HL-60 (cell line): Measurements from ENCODE around the gene BCLAF3.

Source experiments
- GABPA ChIP-seq: IDR thresholded peaks from 2 replicates; pipeline ENCODE4 v1.6.1; 2012; ENCODE audit warnings: low read depth
- POLR2AphosphoS5 ChIP-seq: IDR thresholded peaks from 2 replicates; pipeline ENCODE4 v1.6.1; 2012; ENCODE audit warnings: low read depth
- SPI1 ChIP-seq: IDR thresholded peaks from 2 replicates; pipeline ENCODE4 v1.6.1; 2012; ENCODE audit warnings: low read depth, mild to moderate bottlenecking, borderline replicate concordance
- TF ChIP-seq, protein P1 (sequence below): IDR thresholded peaks from one replicate; pipeline ENCODE4 v1.5.1; 2011; ENCODE audit warnings: low read length, control low read depth, inconsistent platforms; ENCODE audit not compliant: insufficient read depth
- TF ChIP-seq, protein P2 (sequence below): IDR thresholded peaks from 2 replicates; pipeline ENCODE4 v1.6.1; 2012; ENCODE audit warnings: low read depth; ENCODE audit not compliant: insufficient replicate concordance

DNA sequence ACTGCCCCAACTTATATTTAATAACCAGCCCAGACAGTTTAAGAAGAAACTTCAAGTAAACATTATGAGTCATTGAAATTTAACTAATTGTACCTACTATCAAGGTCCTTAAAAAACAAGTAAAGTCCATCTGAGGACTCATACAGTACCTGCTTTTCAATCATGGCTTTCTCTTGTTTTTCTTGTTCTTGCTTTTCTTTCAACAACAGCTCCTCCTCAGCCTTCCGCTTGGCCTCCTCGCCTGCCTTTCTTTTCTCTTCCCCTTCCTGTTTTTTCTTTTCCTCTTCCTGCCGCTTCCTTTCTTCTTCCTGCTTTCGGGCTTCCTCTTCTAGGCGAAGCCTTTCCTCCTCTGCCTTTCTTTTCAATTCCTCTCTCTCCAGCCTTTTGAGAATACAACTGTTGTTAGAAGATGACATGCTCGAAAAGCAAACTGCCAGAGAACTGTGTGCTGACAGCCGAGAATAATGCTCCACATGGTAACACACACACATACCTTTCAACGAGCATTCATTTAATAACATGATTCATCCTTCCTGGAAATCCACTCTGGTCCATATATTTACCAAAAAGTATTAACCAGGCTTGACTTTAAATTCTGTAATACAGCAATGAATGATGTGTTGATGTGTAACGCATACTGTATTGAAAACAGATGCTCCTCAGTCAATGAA is 25.2 kb upstream of the BCLAF3 start:
- TF ChIP-seq, protein P1, sequence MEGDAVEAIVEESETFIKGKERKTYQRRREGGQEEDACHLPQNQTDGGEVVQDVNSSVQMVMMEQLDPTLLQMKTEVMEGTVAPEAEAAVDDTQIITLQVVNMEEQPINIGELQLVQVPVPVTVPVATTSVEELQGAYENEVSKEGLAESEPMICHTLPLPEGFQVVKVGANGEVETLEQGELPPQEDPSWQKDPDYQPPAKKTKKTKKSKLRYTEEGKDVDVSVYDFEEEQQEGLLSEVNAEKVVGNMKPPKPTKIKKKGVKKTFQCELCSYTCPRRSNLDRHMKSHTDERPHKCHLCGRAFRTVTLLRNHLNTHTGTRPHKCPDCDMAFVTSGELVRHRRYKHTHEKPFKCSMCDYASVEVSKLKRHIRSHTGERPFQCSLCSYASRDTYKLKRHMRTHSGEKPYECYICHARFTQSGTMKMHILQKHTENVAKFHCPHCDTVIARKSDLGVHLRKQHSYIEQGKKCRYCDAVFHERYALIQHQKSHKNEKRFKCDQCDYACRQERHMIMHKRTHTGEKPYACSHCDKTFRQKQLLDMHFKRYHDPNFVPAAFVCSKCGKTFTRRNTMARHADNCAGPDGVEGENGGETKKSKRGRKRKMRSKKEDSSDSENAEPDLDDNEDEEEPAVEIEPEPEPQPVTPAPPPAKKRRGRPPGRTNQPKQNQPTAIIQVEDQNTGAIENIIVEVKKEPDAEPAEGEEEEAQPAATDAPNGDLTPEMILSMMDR: no peak
- TF ChIP-seq, protein P2, sequence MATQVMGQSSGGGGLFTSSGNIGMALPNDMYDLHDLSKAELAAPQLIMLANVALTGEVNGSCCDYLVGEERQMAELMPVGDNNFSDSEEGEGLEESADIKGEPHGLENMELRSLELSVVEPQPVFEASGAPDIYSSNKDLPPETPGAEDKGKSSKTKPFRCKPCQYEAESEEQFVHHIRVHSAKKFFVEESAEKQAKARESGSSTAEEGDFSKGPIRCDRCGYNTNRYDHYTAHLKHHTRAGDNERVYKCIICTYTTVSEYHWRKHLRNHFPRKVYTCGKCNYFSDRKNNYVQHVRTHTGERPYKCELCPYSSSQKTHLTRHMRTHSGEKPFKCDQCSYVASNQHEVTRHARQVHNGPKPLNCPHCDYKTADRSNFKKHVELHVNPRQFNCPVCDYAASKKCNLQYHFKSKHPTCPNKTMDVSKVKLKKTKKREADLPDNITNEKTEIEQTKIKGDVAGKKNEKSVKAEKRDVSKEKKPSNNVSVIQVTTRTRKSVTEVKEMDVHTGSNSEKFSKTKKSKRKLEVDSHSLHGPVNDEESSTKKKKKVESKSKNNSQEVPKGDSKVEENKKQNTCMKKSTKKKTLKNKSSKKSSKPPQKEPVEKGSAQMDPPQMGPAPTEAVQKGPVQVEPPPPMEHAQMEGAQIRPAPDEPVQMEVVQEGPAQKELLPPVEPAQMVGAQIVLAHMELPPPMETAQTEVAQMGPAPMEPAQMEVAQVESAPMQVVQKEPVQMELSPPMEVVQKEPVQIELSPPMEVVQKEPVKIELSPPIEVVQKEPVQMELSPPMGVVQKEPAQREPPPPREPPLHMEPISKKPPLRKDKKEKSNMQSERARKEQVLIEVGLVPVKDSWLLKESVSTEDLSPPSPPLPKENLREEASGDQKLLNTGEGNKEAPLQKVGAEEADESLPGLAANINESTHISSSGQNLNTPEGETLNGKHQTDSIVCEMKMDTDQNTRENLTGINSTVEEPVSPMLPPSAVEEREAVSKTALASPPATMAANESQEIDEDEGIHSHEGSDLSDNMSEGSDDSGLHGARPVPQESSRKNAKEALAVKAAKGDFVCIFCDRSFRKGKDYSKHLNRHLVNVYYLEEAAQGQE: no peak
- TF ChIP-seq POLR2AphosphoS5: no peak
- no peak for TF ChIP-seq GABPA
- TF ChIP-seq SPI1: no peak
